MG63 (cell line): ENCODE data around the gene ARID5A. TPM values are rescaled to one million over a fixed set of nuclear protein-coding genes. Genes with fewer than 3 reads are reported as not detected.
"Not testable (repeated sequence)": the region's sequence is repeated elsewhere in the genome, so short reads cannot be mapped to it uniquely, and the experiment has no call there.

ENCODE experiments used
- DNase-seq: peaks from one replicate; pipeline ENCODE4 v3.0.0-alpha.2; 2020
- H3K27me3 ChIP-seq: fragments of 250-450 bp; sonication (Bioruptor Pico); 2 replicates; pipeline ENCODE4 v1.5.1; 2020; ENCODE audit warnings: mild to moderate bottlenecking, moderate library complexity
- H3K36me3 ChIP-seq: fragments of 250-450 bp; sonication (Bioruptor Pico); 2 replicates; pipeline ENCODE4 v1.5.1; 2020; ENCODE audit warnings: mild to moderate bottlenecking, moderate library complexity
- H3K4me3 ChIP-seq: fragments of 250-450 bp; sonication (Bioruptor Pico); 2 replicates; pipeline ENCODE4 v1.5.1; 2020; ENCODE audit warnings: mild to moderate bottlenecking, moderate library complexity
- H3K9me3 ChIP-seq: fragments of 250-450 bp; sonication (Bioruptor Pico); 2 replicates; pipeline ENCODE4 v1.5.1; 2020; ENCODE audit warnings: mild to moderate bottlenecking, moderate library complexity
- total RNA-seq: library from RNA; depleted of rRNA; stranded (reverse); fragments of >200 nt; shearing (Covaris generic); gene quantifications from 2 replicates; pipeline ENCODE4 v1.2.3, GENCODE V29; 2014; ENCODE audit warnings: low replicate concordance

The ARID5A gene
- total RNA-seq, 1 experiment from 2014 or later, result 5.3 TPM

GRCh38 chr2:96556441-96557330 lies 20.1 kb downstream of the ARID5A start:
- DNase-seq, result peak; percentile 75
- Histone ChIP-seq H3K36me3 (no peaks in the 10 kb centered on the region), H3K4me3 (no peak overlapping the region), H3K27me3 (no peaks in the 10 kb centered on the region), H3K9me3 (no peaks in the 10 kb centered on the region)

GRCh38 chr2:96557421-96557820 lies 20.9 kb downstream of the ARID5A start:
- H3K36me3 ChIP-seq, H3K27me3 ChIP-seq, H3K9me3 ChIP-seq, DNase-seq, H3K4me3 ChIP-seq: not testable (repeated sequence)

- no peaks in the 10 kb centered on the region for H3K9me3 ChIP-seq
- no peak for DNase-seq
- H3K36me3 ChIP-seq, result no peaks in the 10 kb centered on the region
- no peaks in the 10 kb centered on the region for H3K27me3 ChIP-seq
- no peak overlapping the region for H3K4me3 ChIP-seq
Observed at GRCh38 chr2:96558061-96558460, 21.5 kb downstream of the ARID5A start.

GRCh38 chr2:96558485-96558884 lies 21.9 kb downstream of the ARID5A start:
- H3K36me3 ChIP-seq, result no peaks in the 10 kb centered on the region
- H3K9me3 ChIP-seq, result no peaks in the 10 kb centered on the region
- no peak overlapping the region for H3K4me3 ChIP-seq
- DNase-seq, result no peak
- no peaks in the 10 kb centered on the region for H3K27me3 ChIP-seq

- H3K27me3 ChIP-seq, result no peaks in the 10 kb centered on the region
- H3K4me3 ChIP-seq, result no peak overlapping the region
- no peaks in the 10 kb centered on the region for H3K9me3 ChIP-seq
- DNase-seq, result no peak
- H3K36me3 ChIP-seq, result no peaks in the 10 kb centered on the region
Observed at GRCh38 chr2:96564026-96564425, 27.5 kb downstream of the ARID5A start.

- Histone ChIP-seq H3K9me3 (no peaks in the 10 kb centered on the region), H3K36me3 (no peaks in the 10 kb centered on the region), H3K27me3 (no peaks in the 10 kb centered on the region), H3K4me3 (no peak overlapping the region)
- no peak for DNase-seq
Observed at GRCh38 chr2:96564563-96564962, 28.0 kb downstream of the ARID5A start.

GRCh38 chr2:96565111-96565510 lies 28.6 kb downstream of the ARID5A start:
- Histone ChIP-seq H3K27me3 (no peaks in the 10 kb centered on the region), H3K36me3 (no peaks in the 10 kb centered on the region), H3K4me3 (no peak overlapping the region), H3K9me3 (no peaks in the 10 kb centered on the region)
- DNase-seq, result no peak

- Histone ChIP-seq H3K4me3 (no peak overlapping the region), H3K9me3 (no peaks in the 10 kb centered on the region), H3K36me3 (no peaks in the 10 kb centered on the region), H3K27me3 (no peaks in the 10 kb centered on the region)
- no peak for DNase-seq
Observed at GRCh38 chr2:96568094-96568493, 31.5 kb downstream of the ARID5A start.

GRCh38 chr2:96574364-96574763 lies 37.8 kb downstream of the ARID5A start:
- Histone ChIP-seq H3K36me3 (no peaks in the 10 kb centered on the region), H3K9me3 (no peaks in the 10 kb centered on the region), H3K4me3 (no peak overlapping the region), H3K27me3 (no peaks in the 10 kb centered on the region)
- no peak for DNase-seq

- DNase-seq, result no peak
- no peak overlapping the region for H3K4me3 ChIP-seq
- no peaks in the 10 kb centered on the region for H3K9me3 ChIP-seq
- H3K36me3 ChIP-seq, result no peaks in the 10 kb centered on the region
- H3K27me3 ChIP-seq, result no peaks in the 10 kb centered on the region
Observed at GRCh38 chr2:96575785-96576456, 39.4 kb downstream of the ARID5A start.

- DNase-seq, result no peak
- no peaks in the 10 kb centered on the region for H3K36me3 ChIP-seq
- H3K9me3 ChIP-seq, result no peaks in the 10 kb centered on the region
- H3K27me3 ChIP-seq, result no peaks in the 10 kb centered on the region
- no peak overlapping the region for H3K4me3 ChIP-seq
Observed at GRCh38 chr2:96577501-96577900, 40.9 kb downstream of the ARID5A start.

- DNase-seq, result peak; percentile 13
- Histone ChIP-seq H3K4me3 (no peak overlapping the region), H3K36me3 (peaks cover 4% of the 10 kb centered on the region), H3K9me3 (no peaks in the 10 kb centered on the region), H3K27me3 (no peaks in the 10 kb centered on the region)
Observed at GRCh38 chr2:96578731-96579130, 42.2 kb downstream of the ARID5A start.

GRCh38 chr2:96579422-96579821 lies 42.9 kb downstream of the ARID5A start:
- Histone ChIP-seq H3K36me3 (peaks cover 6% of the 10 kb centered on the region), H3K9me3 (no peaks in the 10 kb centered on the region), H3K4me3 (no peak overlapping the region), H3K27me3 (no peaks in the 10 kb centered on the region)
- DNase-seq, result no peak

GRCh38 chr2:96580771-96581170 lies 44.2 kb downstream of the ARID5A start:
- Histone ChIP-seq H3K27me3 (no peaks in the 10 kb centered on the region), H3K36me3 (peaks cover 11% of the 10 kb centered on the region), H3K4me3 (no peak overlapping the region), H3K9me3 (no peaks in the 10 kb centered on the region)
- DNase-seq, result no peak

GRCh38 chr2:96584017-96584416 lies 47.5 kb downstream of the ARID5A start:
- Histone ChIP-seq H3K27me3 (no peaks in the 10 kb centered on the region), H3K9me3 (no peaks in the 10 kb centered on the region), H3K36me3 (peaks cover 24% of the 10 kb centered on the region), H3K4me3 (no peak overlapping the region)
- DNase-seq, result no peak

GRCh38 chr2:96587843-96588242 lies 51.3 kb downstream of the ARID5A start:
- H3K9me3 ChIP-seq, result no peaks in the 10 kb centered on the region
- no peak for DNase-seq
- H3K27me3 ChIP-seq, result no peaks in the 10 kb centered on the region
- peaks cover 39% of the 10 kb centered on the region for H3K36me3 ChIP-seq
- H3K4me3 ChIP-seq, result no peak overlapping the region

GRCh38 chr2:96591054-96591453 lies 54.5 kb downstream of the ARID5A start:
- H3K4me3 ChIP-seq, result no peak overlapping the region
- no peak for DNase-seq
- no peaks in the 10 kb centered on the region for H3K27me3 ChIP-seq
- H3K9me3 ChIP-seq, result no peaks in the 10 kb centered on the region
- H3K36me3 ChIP-seq, result peaks cover 60% of the 10 kb centered on the region

- Histone ChIP-seq H3K9me3 (no peaks in the 10 kb centered on the region), H3K36me3 (peaks cover 60% of the 10 kb centered on the region), H3K27me3 (no peaks in the 10 kb centered on the region), H3K4me3 (no peak overlapping the region)
- no peak for DNase-seq
Observed at GRCh38 chr2:96591494-96591893, 54.9 kb downstream of the ARID5A start.
